T-helper 2 cell treated with Interferon-gamma antibody and Interleukin-4, amounts not matched to agents 5 μg/mL and 100 μg/mL, for 36 hours (primary cell): Measurements from ENCODE around the gene WDCP.
"Not testable (repeated sequence)": the region's sequence is repeated elsewhere in the genome, so short reads cannot be mapped to it uniquely, and the experiment has no call there.

Source experiments
- DNase-seq: peaks from one replicate; pipeline ENCODE4 v3.0.0; 2021; ENCODE audit warnings: low spot score
- H3K27ac Mint-ChIP-seq: one replicate; pipeline ENCODE4 v1.8.0; 2021; ENCODE audit warnings: mild to moderate bottlenecking, mixed read lengths
- H3K27me3 Mint-ChIP-seq: one replicate; pipeline ENCODE4 v1.8.0; 2021; ENCODE audit warnings: low read depth, mixed read lengths
- H3K36me3 Mint-ChIP-seq: one replicate; pipeline ENCODE4 v1.8.0; 2021; ENCODE audit warnings: low read depth, mixed read lengths
- H3K4me1 Mint-ChIP-seq: one replicate; pipeline ENCODE4 v1.8.0; 2021; ENCODE audit warnings: low read depth, mixed read lengths
- H3K4me3 Mint-ChIP-seq: one replicate; pipeline ENCODE4 v1.8.0; 2022; ENCODE audit warnings: mild to moderate bottlenecking, moderate library complexity, mixed read lengths
- H3K9me3 Mint-ChIP-seq: one replicate; pipeline ENCODE4 v1.8.0; 2021; ENCODE audit warnings: mixed read lengths

Gene WDCP

GRCh38 chr2:24046930-24047702 lies at the start of gene WDCP:
Gene WDCP, minus strand, starts transcription at chr2:24047391. Its CDS starts 7,897 bp downstream, at chr2:24039494.
- Mint-ChIP-seq H3K27ac (peak within 1 kb of the TSS; percentile 95), H3K4me3 (peak within 1 kb of the TSS; percentile 100), H3K4me1 (peaks cover 21% of the 10 kb centered on the region), H3K9me3 (no peaks in the 10 kb centered on the region), H3K27me3 (peaks cover 2% of the 10 kb centered on the region), H3K36me3 (peaks cover 5% of the 10 kb centered on the region)
- peak; percentile 96 for DNase-seq

- H3K36me3 Mint-ChIP-seq, H3K4me3 Mint-ChIP-seq: not testable (repeated sequence)
- peaks cover 14% of the 10 kb centered on the region for H3K9me3 Mint-ChIP-seq
These were observed 48.0 kb upstream of the WDCP start for GRCh38 chr2:24095171-24095677.

GRCh38 chr2:24093270-24093669 lies 46.1 kb upstream of the WDCP start:
- H3K9me3 Mint-ChIP-seq, H3K27ac Mint-ChIP-seq, DNase-seq, H3K4me1 Mint-ChIP-seq, H3K27me3 Mint-ChIP-seq, H3K4me3 Mint-ChIP-seq, H3K36me3 Mint-ChIP-seq: not testable (repeated sequence)

More at GRCh38 chr2:24095171-24095677, 48.0 kb upstream of the WDCP start:
- H3K4me1 Mint-ChIP-seq, H3K27ac Mint-ChIP-seq, DNase-seq, H3K27me3 Mint-ChIP-seq: not testable (repeated sequence)

GRCh38 chr2:24088821-24089359 lies 41.7 kb upstream of the WDCP start:
- no peak for DNase-seq
- H3K9me3 Mint-ChIP-seq: no peaks in the 10 kb centered on the region

GRCh38 chr2:24087032-24087431 lies 39.8 kb upstream of the WDCP start:
- Mint-ChIP-seq H3K27ac (no peak overlapping the region), H3K9me3 (no peaks in the 10 kb centered on the region)

More at GRCh38 chr2:24088821-24089359, 41.7 kb upstream of the WDCP start:
- H3K27ac Mint-ChIP-seq: no peak overlapping the region
- no peaks in the 10 kb centered on the region for H3K27me3 Mint-ChIP-seq
- peaks cover 8% of the 10 kb centered on the region for H3K4me1 Mint-ChIP-seq
- peaks cover 2% of the 10 kb centered on the region for H3K36me3 Mint-ChIP-seq
- no peak overlapping the region for H3K4me3 Mint-ChIP-seq

GRCh38 chr2:24086241-24086640 lies 39.0 kb upstream of the WDCP start:
- Mint-ChIP-seq H3K36me3 (peaks cover 2% of the 10 kb centered on the region), H3K9me3 (no peaks in the 10 kb centered on the region), H3K4me1 (peaks cover 8% of the 10 kb centered on the region), H3K27ac (no peak overlapping the region), H3K27me3 (no peaks in the 10 kb centered on the region), H3K4me3 (no peak overlapping the region)
- DNase-seq: no peak

More at GRCh38 chr2:24087032-24087431, 39.8 kb upstream of the WDCP start:
- DNase-seq: no peak
- H3K4me3 Mint-ChIP-seq: no peak overlapping the region
- H3K4me1 Mint-ChIP-seq: peaks cover 8% of the 10 kb centered on the region
- H3K27me3 Mint-ChIP-seq: no peaks in the 10 kb centered on the region
- no peaks in the 10 kb centered on the region for H3K36me3 Mint-ChIP-seq

GRCh38 chr2:24085200-24085489 lies 38.0 kb upstream of the WDCP start:
- no peak for DNase-seq
- Mint-ChIP-seq H3K4me1 (peaks cover 8% of the 10 kb centered on the region), H3K36me3 (peaks cover 3% of the 10 kb centered on the region), H3K27me3 (no peaks in the 10 kb centered on the region), H3K9me3 (no peaks in the 10 kb centered on the region), H3K27ac (no peak overlapping the region), H3K4me3 (peak overlapping the region; percentile 86)

GRCh38 chr2:24084386-24085199 lies 37.4 kb upstream of the WDCP start, which contains the start of gene TP53I3:
Gene TP53I3, minus strand, starts transcription at chr2:24084834. Its CDS starts 508 bp downstream, at chr2:24084326.
- H3K4me3 Mint-ChIP-seq: peak within 1 kb of the TSS; percentile 86

GRCh38 chr2:24083567-24084385 lies 36.6 kb upstream of the WDCP start:
- H3K4me3 Mint-ChIP-seq: peak overlapping the region; percentile 86
- peak overlapping the region; percentile 81 for H3K27ac Mint-ChIP-seq
- H3K4me1 Mint-ChIP-seq: peaks cover 8% of the 10 kb centered on the region
- no peak for DNase-seq
- H3K36me3 Mint-ChIP-seq: peaks cover 3% of the 10 kb centered on the region
- no peaks in the 10 kb centered on the region for H3K27me3 Mint-ChIP-seq
- no peaks in the 10 kb centered on the region for H3K9me3 Mint-ChIP-seq

More at GRCh38 chr2:24084386-24085199, 37.4 kb upstream of the WDCP start, which contains the start of gene TP53I3:
- Mint-ChIP-seq H3K27ac (peak within 1 kb of the TSS; percentile 81), H3K27me3 (no peaks in the 10 kb centered on the region), H3K4me1 (peaks cover 8% of the 10 kb centered on the region), H3K9me3 (no peaks in the 10 kb centered on the region), H3K36me3 (peaks cover 3% of the 10 kb centered on the region)
- DNase-seq: peak; percentile 83

- Mint-ChIP-seq H3K27me3 (no peaks in the 10 kb centered on the region), H3K4me1 (peaks cover 10% of the 10 kb centered on the region), H3K4me3 (peak overlapping the region; percentile 86), H3K9me3 (no peaks in the 10 kb centered on the region), H3K36me3 (peaks cover 3% of the 10 kb centered on the region), H3K27ac (no peak overlapping the region)
- no peak for DNase-seq
These were observed 35.8 kb upstream of the WDCP start for GRCh38 chr2:24082787-24083566.

GRCh38 chr2:24080701-24081100 lies 33.5 kb upstream of the WDCP start:
- Mint-ChIP-seq H3K4me1 (peaks cover 15% of the 10 kb centered on the region), H3K9me3 (no peaks in the 10 kb centered on the region), H3K36me3 (peaks cover 3% of the 10 kb centered on the region), H3K27ac (no peak overlapping the region), H3K27me3 (no peaks in the 10 kb centered on the region), H3K4me3 (no peak overlapping the region)
- no peak for DNase-seq

- H3K36me3 Mint-ChIP-seq: peaks cover 7% of the 10 kb centered on the region
- H3K27ac Mint-ChIP-seq: peak overlapping the region; percentile 99
- DNase-seq: no peak
- H3K4me1 Mint-ChIP-seq: peaks cover 23% of the 10 kb centered on the region
- no peaks in the 10 kb centered on the region for H3K9me3 Mint-ChIP-seq
- no peaks in the 10 kb centered on the region for H3K27me3 Mint-ChIP-seq
- H3K4me3 Mint-ChIP-seq: peak overlapping the region; percentile 98
These were observed 30.7 kb upstream of the WDCP start for GRCh38 chr2:24077879-24078278.

- peak overlapping the region; percentile 98 for H3K4me3 Mint-ChIP-seq
- H3K27ac Mint-ChIP-seq: peak overlapping the region; percentile 99
- H3K4me1 Mint-ChIP-seq: peaks cover 26% of the 10 kb centered on the region
- H3K9me3 Mint-ChIP-seq: no peaks in the 10 kb centered on the region
- DNase-seq: no peak
- H3K27me3 Mint-ChIP-seq: no peaks in the 10 kb centered on the region
- H3K36me3 Mint-ChIP-seq: peaks cover 8% of the 10 kb centered on the region
These were observed 30.3 kb upstream of the WDCP start for GRCh38 chr2:24077535-24077877.
